RKO (cell line): ENCODE data around the gene FUCA2.
"Not testable (repeated sequence)": the region's sequence is repeated elsewhere in the genome, so short reads cannot be mapped to it uniquely, and the experiment has no call there.

Experiments used
- DNase-seq: peaks from one replicate; pipeline ENCODE4 v3.0.0-alpha.2; 2016; ENCODE audit warnings: low spot score

The FUCA2 gene

DNA sequence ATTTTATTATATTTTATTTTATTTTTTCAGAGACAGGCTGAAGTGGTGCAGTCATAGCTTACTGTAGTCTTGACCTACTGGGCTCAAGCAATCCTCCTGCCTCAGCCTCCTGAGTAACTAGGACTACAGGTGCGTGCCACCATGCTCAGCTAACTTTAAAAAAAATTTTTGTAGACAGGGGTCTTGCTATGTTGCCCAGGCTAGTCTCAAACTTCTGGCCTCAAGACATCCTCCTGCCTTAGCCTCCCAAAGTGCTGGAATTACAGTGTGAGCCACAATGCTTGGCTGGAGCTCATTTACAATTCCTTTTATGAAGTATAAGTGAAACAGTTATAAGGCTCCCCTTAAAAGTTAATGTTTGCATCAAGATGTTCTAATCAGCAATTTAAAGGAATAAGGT lies 14.5 kb downstream of the FUCA2 start:
- no peak for DNase-seq

DNA sequence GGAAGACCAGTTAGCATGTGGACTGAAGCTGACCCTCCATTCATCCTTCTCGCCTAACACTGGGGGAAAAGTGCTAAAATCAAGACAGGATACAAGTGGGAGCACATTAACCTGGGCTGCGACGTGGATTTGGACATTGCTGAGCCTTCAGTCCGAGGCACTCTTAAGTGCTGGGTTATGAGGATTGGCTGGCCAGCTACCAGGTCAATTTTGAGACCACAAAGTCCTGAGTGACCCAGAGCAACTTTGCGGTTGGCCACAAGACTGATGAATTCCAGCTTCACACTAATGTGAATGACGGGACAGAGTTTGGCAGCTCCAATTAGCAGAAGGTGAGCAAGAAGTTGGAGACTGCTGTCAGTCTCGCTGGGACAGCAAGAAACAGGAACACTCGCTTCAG lies 20.7 kb downstream of the FUCA2 start:
- no peak for DNase-seq

DNA sequence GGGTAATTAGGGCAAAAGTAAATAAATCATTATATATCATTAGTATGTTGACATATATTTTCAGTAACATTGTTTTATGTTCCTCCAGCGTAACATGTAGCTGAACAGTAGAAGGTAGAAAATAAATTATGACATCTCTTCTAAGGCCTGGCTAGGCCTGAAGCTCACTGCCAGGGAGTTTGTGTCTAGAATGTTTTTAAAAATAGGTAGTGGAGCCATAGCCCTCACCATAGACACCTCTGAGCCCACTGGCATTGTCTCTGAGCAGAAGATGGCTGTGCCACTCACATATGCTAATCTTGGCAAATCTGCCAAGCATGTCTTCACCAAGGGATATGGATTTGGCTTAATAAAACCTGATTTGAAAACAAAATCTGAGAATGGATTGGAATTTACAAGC lies 21.3 kb downstream of the FUCA2 start:
- DNase-seq = no peak

DNA sequence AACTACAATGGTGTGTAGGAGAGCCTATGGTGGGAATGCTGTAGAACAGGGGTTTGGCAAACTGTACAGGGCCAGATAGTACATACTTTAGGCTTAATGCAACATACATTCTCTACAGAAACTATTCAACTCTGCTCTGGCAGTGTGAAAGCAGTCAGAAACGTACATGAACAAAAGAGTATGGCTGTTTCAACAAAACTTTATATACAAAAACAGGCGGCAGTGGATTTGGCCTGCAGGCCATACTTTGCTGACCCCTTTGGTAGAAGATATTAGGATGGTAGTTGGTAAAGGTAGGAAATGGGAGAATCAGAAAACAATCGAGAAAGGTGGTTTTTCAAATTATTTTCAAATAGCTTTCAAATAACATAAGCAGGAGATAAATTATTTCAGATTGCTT lies 24.8 kb downstream of the FUCA2 start:
- DNase-seq = no peak

DNA sequence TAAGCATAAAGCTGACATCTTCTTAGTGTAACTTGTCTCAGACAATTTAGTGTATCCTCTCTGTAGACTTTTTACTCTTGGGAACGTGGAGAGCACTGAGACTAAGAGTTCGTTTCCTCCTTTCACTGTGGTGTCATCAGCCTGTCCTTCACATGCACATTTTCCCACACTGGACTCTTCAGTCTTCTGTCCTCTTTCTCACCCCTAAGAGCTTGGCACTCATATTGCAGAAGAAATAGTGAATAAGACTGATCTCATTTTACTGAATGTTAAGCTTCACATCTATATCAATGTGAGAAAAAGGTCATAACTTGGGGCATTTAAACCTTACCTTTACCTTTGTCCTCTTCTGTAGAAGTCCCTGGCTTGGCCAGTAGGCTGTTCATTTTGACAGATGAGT lies 25.6 kb downstream of the FUCA2 start:
- DNase-seq = no peak

DNA sequence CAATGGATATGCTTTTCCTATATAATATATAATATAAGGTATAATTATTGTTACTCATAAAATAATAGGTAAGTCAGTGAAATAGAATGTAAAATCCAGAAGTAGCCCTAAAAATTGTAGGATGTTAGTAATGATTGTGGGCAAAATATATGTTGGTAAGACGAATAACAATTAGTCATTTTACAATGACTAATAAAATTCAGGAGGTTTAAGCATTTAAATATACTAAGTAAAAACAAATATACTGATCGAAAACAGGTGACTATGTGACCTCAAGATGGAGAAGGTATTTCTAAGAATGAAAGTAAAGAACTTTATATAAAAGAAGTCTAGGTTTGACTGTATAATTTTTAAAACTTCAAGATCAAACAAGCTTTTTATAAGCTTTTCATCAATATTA lies 28.9 kb downstream of the FUCA2 start:
- DNase-seq = no peak

DNA sequence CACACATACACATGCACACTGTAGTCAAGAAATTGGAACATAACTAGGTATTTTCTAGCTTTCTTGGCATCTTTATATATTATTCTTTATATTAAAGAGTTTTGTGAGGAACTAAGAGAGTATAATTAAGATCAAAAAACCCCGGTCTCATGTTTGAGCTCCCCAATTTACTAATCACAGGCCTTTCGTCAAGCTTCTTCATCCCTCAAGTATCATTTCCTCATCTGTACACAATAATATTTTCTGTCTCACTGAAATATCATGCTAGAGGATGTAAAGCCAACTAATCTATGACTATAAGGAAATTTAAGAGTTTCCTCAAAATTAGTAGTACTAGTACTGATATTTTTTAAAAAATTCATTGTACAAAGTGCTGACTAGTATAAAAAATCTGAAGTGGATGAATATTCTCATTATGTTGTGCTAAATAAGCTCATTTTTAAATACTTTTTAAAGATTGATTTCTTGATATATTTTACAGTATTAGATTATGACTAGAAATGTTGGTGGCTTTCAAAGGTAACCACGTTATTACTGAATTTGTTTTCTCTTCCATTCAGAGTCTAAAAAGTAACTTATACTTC lies 32.9 kb downstream of the FUCA2 start:
- no peak for DNase-seq

DNA sequence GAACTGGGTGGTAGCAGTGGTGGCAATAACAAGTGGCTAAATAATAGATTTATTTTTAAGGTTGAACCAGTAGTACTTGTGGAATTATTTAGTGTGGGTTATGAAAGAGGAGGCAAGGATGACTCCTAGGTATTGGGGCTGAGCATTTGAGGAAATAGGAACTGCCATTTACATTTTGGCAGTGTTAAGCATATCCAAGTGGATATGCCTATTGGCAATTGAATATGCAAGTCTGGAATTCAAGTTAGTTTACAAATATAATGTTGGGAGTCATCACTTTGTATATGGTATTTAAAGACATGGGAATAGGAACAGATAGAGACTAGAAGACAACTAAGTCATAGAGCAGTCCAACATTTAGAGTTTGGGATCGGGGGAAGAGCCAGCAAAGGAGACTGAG lies 35.0 kb downstream of the FUCA2 start:
- no peak for DNase-seq

DNA sequence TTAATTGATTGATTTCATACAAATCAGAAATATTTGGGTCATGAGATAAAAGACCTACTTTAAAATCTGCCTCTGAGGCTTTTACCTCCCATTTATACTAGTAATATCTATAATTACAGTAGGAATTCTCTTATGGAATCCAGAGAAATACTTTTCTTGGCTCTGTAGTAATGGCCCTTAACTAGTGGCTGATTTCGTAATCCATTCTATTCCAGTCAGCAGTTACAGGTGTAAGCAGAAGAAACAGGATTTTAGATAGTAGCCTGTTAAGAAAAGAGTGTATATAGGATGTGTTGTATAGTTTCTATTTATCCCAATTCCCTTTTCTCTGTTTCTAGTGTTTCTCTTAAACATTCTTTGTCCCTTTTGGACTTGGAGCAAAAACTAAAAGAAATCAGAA lies 39.7 kb downstream of the FUCA2 start:
- DNase-seq = no peak

DNA sequence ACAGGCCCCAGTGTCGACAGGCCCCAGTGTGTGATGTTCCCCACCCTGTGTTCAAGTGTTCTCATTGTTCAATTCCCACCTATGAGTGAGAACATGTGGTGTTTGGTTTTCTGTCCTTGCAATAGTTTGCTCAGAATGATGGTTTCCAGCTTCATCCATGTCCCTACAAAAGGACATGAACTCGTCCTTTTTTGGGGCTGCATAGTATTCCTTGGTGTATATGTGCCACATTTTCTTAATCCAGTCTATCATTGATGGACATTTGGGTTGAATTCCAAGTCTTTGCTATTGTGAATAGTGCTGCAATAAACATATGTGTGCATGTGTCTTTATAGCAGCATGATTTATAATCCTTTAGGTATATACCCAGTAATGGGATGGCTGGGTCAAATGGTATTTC lies 42.7 kb downstream of the FUCA2 start:
- DNase-seq = not testable (repeated sequence)

DNA sequence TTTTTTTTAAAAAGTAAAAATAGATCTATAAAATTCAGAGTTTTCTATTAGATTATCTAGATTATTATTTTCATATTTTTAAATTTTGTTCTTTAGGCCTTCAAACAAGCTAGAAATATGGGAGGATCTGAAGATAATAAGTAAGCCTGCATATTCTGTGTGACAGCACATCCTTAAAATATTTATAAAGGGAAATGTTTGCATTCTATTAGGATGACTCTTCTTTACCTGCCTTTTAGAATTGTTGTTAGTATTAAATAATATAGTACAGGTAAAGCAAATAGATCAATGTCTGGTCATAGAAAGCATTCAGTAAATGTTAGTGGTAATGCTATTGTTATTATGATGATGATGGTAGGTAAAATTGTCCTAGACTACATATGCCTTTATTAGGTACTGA lies 43.5 kb downstream of the FUCA2 start:
- DNase-seq = no peak

DNA sequence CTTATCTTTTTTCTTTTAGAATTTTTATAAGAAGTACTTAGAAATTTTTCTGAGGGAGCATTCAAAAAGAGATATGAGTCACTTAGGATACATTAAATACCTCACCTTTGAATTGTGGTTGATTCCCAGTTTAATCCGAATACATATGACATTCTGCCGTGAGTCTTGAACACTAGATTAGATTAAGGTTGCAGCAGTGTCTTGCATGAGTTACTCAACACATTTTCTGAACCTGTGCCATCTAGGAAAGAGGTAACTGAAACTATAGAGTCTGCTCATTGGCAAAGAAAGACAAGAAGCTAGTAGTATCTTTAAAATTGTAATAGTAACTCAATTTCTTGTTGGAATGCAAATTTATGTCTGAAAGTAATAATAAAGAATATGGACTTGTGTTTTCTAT lies 46.0 kb downstream of the FUCA2 start:
- no peak for DNase-seq

DNA sequence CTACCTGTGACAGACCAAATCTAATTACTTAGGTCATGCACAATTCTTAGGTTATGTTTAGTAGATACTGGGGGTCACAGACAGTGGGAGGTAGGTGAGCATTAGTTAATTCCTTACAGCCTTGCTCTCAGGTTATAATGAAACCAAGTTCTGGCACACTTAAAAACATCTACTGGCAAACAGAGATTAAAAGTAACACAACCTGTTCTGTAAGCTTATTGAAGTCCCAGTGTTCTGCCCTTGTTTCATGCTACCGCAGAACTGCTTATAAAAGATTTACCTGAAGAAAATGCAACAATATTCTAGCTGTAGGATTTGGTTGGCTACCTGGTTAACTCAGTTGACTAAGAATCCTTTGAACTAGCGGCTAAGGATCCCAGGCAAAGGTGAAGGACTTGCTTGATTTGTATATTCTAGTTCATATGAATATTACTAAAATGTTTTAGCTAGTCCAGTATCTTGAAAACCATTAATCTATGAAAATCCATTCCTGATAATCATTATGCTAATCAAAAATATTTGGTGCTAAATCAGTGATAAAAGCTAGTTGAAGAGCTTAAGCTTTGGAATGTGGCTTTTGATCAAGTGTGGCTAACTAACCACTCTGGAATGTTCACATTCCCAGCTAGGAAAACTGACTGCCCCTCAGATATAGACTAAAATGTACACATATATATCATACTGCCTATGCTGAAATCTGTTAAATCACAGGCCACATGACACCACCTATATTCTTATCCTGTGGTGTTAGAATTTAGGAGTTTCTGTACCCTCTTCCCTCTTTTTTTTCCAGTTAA lies 53.8 kb downstream of the FUCA2 start:
- no peak for DNase-seq

DNA sequence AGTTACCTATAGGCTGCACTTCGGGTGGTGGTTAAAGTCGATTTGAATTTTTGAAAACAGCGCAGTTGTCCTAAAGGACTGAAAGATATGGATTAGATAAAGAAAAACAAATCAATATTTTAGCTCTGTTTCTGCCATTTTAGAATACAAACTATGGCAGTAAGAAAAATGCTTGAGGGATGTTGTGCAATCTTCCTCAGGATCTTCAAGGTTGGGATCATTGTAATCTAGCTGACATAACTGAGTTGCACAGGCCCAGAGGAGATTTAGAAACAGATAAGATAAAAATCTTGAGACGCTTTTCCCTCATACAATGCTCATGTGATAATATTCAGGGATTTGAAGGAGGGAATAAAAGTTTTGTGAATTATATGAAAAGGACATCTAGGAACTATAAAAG lies 60.0 kb downstream of the FUCA2 start:
- peak; percentile 32 for DNase-seq

DNA sequence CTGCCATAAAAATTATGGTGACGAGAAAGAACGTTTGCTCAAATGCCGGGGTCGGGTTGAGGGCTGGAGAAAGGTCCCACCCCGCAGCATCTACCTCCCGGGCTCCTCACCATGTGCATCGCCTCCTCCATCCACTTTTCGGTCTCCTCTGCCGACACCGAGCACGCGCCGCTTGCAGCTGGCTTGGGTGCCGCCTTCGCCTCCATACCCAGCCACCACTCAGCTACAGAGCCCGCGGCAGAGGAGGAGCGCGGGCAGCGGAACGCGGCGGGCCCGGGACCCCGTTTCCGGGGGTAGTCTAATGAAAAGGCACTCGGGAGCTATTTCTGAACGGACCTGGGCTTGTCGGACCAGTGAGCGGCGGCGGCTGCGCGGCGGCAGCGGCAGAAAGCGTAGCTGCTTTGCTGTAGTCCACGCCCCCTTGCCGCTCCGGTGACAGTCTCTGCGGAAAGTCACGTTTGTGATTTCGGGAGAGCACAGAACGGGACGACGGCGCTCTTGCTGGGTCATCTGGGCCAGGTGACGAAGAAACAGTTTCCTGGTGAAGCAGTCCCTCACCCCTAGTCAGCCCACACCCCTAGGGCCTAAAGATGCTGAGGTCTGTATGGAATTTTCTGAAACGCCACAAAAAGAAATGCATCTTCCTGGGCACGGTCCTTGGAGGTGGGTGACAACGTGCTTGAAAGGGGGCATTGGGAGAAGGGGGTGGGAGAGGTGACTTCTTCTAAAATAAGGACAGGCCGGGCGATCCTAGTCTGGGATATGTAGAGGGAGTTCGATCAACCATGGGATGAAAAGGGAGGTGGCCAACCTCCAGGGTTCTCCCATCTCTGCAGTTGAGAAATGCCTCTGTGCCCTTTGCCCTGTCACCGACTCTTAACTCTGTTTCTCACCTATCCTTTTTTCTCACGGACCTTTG lies 60.8 kb downstream of the FUCA2 start, which contains the start of the genes ADAT2 and PEX3:
Gene ADAT2, minus strand, starts transcription at position 243 of the 919 bp plus-strand sequence. Its CDS starts 37 bp downstream, at position 206.
Gene PEX3, plus strand, starts transcription at position 353 of the 919 bp plus-strand sequence. Its CDS starts 238 bp downstream, at position 591.
- peak; percentile 97 for DNase-seq

DNA sequence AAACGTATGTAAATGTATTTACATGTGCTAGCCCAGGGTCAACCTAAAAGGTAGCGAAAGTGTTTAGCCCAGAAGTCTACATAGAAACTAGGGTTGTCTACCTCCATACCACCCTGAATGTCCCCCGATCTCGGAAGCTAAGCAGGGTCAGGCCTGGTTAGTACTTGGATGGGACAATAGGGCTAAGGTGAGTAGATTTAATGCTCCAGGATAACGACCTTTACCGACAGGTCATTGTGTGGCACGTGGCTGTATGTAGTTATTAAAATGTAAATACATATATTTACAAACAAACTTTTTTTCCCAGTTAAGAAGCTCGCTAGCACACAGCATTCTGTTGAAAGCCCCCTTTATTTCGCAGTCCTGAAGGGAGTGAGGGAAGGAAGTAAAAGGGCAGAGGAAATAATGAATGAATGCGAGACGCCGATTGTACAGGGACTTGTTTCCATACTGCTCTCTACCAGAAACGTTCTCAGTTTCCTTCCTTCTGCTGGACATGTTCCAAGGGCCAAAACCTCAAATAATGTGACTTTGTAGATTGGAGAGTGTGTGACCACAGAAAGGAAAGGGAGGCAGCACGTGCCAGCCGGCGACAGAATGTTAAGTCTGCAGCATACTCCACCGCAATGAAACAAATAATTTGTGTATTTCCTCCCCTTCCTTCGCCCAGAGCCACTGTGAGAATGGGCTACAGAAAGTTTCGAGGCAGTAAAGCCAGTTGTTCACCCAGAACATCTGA lies 61.6 kb downstream of the FUCA2 start:
- peak; percentile 53 for DNase-seq

DNA sequence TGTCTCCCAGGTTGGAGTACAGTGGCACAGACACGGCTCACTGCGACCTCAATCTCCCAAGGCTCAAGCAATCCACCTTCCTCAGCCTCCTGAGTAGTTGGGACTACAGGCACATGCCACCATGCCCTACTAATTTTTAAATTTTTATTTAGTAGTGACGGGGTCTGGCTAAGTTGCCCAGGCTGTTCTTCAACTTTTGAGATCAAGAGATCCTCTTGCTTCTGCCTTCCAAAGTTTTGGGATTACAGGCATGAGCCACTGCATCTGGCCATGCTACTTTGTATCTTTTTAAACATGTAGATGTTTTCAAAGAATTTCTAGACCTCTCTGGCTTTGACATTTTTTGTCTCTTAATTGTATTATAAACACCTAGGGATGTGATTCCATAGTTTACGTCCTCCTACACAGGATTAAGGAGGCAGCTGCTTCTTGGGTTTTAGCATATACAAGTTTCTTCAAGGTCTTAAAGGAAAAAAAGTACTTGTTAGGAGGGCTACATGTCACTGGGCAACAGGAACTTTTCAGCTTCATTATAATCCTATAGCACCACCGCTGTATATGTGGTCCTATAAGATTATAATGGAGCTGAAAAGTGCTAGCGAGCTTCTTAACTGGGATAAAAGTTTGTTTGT lies 62.3 kb downstream of the FUCA2 start:
- peak; percentile 43 for DNase-seq

DNA sequence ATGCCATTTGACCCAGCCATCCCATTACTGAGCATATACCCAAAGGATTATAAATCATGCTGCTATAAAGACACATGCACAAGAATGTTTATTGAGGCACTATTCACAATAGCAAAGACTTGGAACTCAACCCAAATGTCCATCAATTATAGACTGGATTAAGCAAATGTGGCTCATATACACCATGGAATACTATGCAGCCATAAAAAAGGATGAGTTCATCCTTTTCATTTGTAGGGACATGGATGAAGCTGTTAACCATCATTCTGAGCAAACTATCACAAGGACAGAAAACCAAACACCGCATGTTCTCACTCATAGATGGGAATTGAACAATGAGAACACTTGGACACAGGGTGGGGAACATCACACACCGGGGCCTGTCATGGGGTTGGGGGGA lies 63.7 kb downstream of the FUCA2 start:
- DNase-seq = not testable (repeated sequence)
